Testis (tissue), 3 donors: ENCODE data around the gene NPAS2. TPM values are rescaled to one million over a fixed set of nuclear protein-coding genes. Genes with fewer than 3 reads are reported as not detected.

Experiments used
- DNase-seq: peaks from one replicate; pipeline ENCODE4 v3.0.0-alpha.2; 2019
- H3K27ac ChIP-seq, 2 donors: fragments of 200-600 bp; sonication (generic); one replicate each; pipeline ENCODE4 v1.5.1; 2019
- H3K27me3 ChIP-seq: fragments of 200-600 bp; sonication (generic); one replicate; pipeline ENCODE4 v1.5.1; 2019
- H3K36me3 ChIP-seq: fragments of 200-600 bp; sonication (generic); one replicate; pipeline ENCODE4 v1.5.1; 2017; ENCODE audit warnings: low read depth; ENCODE audit errors: missing control alignments
- H3K4me1 ChIP-seq: fragments of 200-600 bp; sonication (generic); one replicate; pipeline ENCODE4 v1.5.1; 2019
- H3K4me3 ChIP-seq, 2 donors: fragments of 200-600 bp; sonication (generic); one replicate each; pipeline ENCODE4 v1.5.1; 2017 to 2019
- H3K9me3 ChIP-seq: fragments of 200-600 bp; sonication (generic); one replicate; pipeline ENCODE4 v1.5.1; 2017
- CTCF ChIP-seq, 3 experiments: fragments of 450-650 bp in 2 of 3; fragments of 200-600 bp in 1 of 3; sonication (generic) in 1 of 3; IDR thresholded peaks; one replicate each; pipeline ENCODE4 v1.5.1; 2016 to 2019; ENCODE audit warnings: antibody characterized with exemption in 3 of 3, mild to moderate bottlenecking in 2 of 3, moderate library complexity in 1 of 3
- POLR2A ChIP-seq: fragments of 450-650 bp; IDR thresholded peaks from one replicate; pipeline ENCODE4 v1.6.1; 2017; ENCODE audit warnings: antibody characterized with exemption, mild to moderate bottlenecking, moderate library complexity
- WGBS, 2 donors: methylation state at CpG; one replicate each; pipeline ENCODE4 v1.1.5; 2018; 5-methylcytosine and 5-hydroxymethylcytosine counted together
- intact Hi-C: fragments of 100-400 bp; cut with DNase I; formaldehyde crosslinking; loops from one replicate; pipeline ENCODE4 v1.15.1; 2023; ENCODE audit warnings: low total_unique reads
- polyA plus RNA-seq: library from polyadenylated mRNA; stranded (reverse); fragments of 350-450 nt; fragmentation: Illumina TruSeq; extraction: RNeasy Lipid Tissue Mini Kit (QIAGEN cat#74804); gene quantifications from one replicate; pipeline ENCODE4 v1.2.3, GENCODE V29; 2014; ENCODE audit warnings: low read depth, low replicate concordance; ENCODE audit not compliant: insufficient read depth
- total RNA-seq, 2 donors: library from RNA; depleted of rRNA; stranded (reverse); fragments of >200 nt; gene quantifications; one replicate each; pipeline ENCODE4 v1.2.3, GENCODE V29; 2016

NPAS2 gene
- total and polyA plus RNA-seq, 3 donors from 2014 or later, result 20.4 to 64.2 (median 46.7) TPM

GRCh38 chr2:100945433-100945740 is 125.4 kb downstream of the NPAS2 start:
- intact Hi-C loops, result no loop called here
- Histone ChIP-seq H3K27ac (no peak overlapping the region), H3K36me3 (no peaks in the 10 kb centered on the region), H3K4me3 (no peak overlapping the region), H3K4me1 (no peaks in the 10 kb centered on the region), H3K27me3 (no peaks in the 10 kb centered on the region), H3K9me3 (no peaks in the 10 kb centered on the region)
- 75 to 85% methylated on average over 5 of the region's 5 CpGs for WGBS, 2 donors
- DNase-seq, result no peak
- no peak for TF ChIP-seq POLR2A
- TF ChIP-seq CTCF (IDR thresholded peaks at IDR 0.05), result no peak

DNA sequence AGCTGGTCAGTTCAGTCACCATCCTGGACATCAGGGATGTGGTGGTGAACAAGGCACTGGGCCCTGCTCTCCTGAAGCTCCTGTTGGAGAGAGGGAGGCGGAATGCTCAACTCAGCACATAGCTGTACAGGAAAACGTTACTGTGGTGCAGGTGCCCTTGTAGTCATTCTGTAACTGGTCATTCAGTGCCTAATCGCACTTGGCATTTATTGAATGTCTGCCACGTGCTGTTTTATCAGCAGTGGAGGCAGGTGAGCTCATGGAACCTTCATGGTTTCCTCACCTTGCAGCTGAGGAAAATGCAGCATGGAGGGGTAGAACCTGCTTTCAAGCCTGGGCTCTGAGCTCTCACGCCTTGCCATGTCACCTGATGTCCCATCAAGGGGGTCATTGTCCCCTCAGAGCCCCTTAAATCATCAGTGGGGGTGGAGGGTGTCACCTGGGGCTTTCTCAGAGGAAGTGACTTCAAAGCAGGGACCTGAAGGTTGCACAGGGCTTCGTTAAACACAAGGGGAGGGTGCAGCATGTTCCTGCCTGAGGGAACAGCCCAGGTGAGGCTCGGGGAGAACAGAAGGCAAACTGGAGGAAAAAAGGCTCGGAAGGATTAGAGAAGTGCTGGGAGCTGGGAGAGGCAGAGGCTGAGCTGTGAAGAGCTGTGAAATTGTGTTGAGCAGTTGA is 126.1 kb downstream of the NPAS2 start:
- Histone ChIP-seq H3K9me3 (no peaks in the 10 kb centered on the region), H3K27ac (no peak overlapping the region), H3K4me3 (no peak overlapping the region), H3K27me3 (no peaks in the 10 kb centered on the region), H3K36me3 (no peaks in the 10 kb centered on the region), H3K4me1 (no peaks in the 10 kb centered on the region)
- WGBS, 2 donors, result 84 to 91% methylated on average over 7 to 8 of the region's 8 CpGs
- no peak for TF ChIP-seq POLR2A
- intact Hi-C loops, result no loop called here
- DNase-seq, result no peak

- Histone ChIP-seq H3K36me3 (no peaks in the 10 kb centered on the region), H3K4me1 (no peaks in the 10 kb centered on the region), H3K27me3 (no peaks in the 10 kb centered on the region), H3K27ac (no peak overlapping the region), H3K9me3 (no peaks in the 10 kb centered on the region), H3K4me3 (no peak overlapping the region)
- intact Hi-C loops, result no loop called here
- TF ChIP-seq POLR2A (no peak), CTCF (IDR thresholded peaks at IDR 0.05) (no peak)
- DNase-seq, result no peak
- 76 to 80% methylated on average over 16 of the region's 16 CpGs for WGBS, 2 donors
Measured at GRCh38 chr2:100948942-100949811, 129.2 kb downstream of the NPAS2 start.

DNA sequence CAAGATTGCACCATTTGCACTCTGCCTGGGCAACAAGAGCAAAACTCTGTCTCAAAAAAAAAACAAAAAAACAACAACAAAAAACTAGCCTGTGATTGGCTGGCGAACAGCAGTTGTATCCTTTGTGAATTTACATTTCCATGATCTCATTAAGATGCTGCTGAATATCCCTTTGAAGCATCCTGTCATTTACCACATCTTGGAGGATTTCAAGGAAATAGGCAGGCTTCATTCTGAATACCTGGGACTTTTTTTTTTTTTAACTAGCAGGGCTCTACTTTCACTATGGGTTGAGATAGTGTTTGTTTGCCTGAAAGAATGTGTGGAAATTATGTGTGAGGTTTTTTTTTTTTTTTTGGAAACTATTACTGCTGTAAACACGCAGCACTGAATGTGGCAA is 132.6 kb downstream of the NPAS2 start:
- 92 to 95% methylated on average over 2 of the region's 2 CpGs for WGBS, 2 donors

More for the DNA sequence above, 132.6 kb downstream of the NPAS2 start:
- Histone ChIP-seq H3K4me1 (no peaks in the 10 kb centered on the region), H3K4me3 (no peak overlapping the region), H3K9me3 (no peaks in the 10 kb centered on the region), H3K27me3 (no peaks in the 10 kb centered on the region), H3K27ac (no peak overlapping the region), H3K36me3 (no peaks in the 10 kb centered on the region)
- intact Hi-C loops, result no loop called here
- TF ChIP-seq CTCF (IDR thresholded peaks at IDR 0.05) (no peak), POLR2A (no peak)
- no peak for DNase-seq
